ENCODE data around the gene RPL31.

RPL31 gene
- total RNA-seq, result 468 to 1,103 (median 651) reads per million in 3 experiments

DNA sequence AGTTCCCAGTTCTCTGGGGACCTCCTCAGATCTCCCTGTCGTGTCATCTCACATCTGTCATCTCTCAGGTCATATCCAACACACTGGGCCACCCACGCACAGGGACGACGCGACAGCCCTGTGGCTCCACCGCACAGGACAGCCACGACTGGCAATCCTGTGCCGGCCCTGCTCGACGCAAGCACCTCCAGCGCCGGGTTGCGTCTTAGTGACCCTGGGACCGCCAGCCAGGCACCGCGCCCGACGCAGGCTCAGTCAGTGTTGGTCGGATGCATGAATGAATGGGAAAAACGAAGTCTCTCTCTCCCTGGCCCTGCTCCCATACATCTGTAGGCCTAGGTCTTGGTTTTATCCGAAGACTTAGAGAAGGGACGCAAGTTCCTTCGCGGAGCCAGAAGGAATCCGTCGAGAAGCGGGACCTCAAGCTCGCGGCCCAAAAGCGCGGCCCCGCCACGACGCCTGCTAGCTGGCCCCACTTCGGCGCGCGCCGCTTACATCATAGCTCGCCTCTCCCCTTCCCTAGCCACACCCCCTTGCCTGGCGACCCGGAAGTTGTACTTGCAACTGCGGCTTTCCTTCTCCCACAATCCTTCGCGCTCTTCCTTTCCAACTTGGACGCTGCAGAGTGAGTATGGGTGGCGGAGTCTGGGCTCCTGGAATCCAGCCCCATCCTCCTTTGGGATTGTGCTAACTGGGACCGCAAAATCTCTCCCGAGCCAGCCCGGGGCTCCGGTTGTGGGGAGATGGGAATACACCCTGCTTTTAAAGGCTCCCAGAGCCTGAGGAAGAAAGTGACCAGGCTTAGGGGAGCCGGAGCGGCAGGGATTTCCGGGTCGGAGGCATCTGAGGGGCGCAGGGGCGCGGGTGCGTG lies at the start of gene RPL31:
RPL31 (plus strand) TSS at position 599 of the 871 bp plus-strand sequence. CDS start 413 bp downstream, outside the sequence.
- peak; percentile 93 for DNase-seq

DNA sequence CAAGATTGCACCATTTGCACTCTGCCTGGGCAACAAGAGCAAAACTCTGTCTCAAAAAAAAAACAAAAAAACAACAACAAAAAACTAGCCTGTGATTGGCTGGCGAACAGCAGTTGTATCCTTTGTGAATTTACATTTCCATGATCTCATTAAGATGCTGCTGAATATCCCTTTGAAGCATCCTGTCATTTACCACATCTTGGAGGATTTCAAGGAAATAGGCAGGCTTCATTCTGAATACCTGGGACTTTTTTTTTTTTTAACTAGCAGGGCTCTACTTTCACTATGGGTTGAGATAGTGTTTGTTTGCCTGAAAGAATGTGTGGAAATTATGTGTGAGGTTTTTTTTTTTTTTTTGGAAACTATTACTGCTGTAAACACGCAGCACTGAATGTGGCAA lies 49.6 kb upstream of the RPL31 start:
- DNase-seq, result no peak

DNA sequence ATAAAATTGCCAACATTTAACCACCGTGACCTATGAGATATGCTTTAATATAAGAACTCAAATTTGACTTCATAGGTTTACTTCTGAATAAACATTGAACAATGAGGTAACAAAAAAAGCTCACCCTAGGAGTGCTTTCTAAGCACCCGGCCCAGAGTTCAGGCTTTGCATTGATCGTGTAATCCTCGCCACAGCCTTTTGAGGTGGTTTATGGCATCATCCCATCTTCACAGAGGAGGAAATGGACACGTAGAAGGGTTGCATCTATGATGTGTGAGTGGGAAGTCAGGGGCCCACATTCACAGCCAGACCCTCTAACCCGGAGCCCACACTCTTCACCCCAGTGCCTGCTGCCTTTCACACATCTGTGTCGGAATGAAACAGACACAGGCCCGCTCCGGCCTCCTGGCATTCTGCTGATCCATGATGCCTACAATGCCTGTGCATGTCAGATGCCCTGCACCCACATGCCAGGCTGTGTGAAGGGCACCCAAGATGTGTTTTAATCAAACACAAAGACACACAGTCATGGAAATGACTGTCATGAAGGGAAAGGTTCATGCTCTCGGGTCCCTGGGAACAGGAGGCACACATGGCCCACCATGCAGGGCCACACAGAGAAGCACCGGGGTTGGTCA lies 48.6 kb upstream of the RPL31 start:
- DNase-seq, result no peak

DNA sequence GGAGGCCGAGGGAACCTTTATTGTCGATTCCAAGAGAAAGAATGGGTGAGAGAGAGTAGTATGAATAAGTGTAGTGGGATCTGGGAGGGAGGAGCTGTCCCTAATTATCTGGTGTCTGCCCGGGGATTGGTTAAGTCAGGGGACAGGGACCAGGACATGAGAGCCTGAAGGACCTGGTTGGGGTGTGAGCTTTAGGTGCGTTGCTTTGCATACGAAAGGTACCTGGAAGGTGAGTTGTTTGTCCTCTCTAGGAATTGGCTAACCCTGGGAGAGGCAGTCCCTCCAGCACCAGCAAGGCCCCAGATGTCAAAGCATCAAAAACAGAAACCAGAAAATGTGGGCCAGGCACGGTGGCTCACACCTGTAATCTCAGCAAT lies 48.1 kb upstream of the RPL31 start:
- DNase-seq, result no peak

DNA sequence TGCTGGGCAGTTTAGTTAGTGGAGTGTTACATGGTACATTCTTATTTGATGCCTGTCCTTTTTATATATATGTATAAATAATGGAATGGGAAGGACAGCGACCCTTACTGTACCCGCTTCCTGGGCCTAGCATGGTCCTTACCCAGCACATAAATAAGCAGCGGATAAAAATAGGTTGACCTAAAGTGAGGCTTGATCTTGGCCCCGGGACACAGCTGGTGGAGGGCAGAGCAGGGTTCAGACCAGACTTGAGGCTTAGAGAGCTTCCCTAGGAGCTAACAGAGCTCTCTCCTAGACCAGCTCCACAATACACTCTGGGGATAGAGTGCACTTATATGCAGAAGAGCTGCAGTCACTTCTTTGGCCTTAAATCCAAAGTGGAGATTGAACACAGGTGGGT lies 46.9 kb upstream of the RPL31 start:
- no peak for DNase-seq

DNA sequence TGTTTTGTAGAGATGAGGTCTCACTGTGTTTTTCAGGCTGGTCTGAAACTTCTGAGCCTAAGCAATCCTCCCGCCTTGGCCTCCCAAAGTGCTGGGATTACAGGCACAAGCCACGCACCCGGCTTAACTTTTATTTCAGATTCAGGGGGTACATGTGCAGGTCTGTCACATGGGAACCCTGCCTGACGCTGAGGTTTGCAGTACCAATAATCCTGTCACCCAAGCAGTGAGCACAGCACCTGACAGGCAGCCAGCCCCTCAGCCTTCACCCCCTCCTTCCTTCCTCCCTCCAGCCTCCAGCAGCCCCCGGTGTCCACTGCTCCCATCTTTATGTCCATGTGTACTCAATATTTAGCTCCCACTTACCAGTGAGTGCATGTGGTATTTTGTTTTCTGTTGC lies 46.0 kb upstream of the RPL31 start:
- DNase-seq, result no peak

DNA sequence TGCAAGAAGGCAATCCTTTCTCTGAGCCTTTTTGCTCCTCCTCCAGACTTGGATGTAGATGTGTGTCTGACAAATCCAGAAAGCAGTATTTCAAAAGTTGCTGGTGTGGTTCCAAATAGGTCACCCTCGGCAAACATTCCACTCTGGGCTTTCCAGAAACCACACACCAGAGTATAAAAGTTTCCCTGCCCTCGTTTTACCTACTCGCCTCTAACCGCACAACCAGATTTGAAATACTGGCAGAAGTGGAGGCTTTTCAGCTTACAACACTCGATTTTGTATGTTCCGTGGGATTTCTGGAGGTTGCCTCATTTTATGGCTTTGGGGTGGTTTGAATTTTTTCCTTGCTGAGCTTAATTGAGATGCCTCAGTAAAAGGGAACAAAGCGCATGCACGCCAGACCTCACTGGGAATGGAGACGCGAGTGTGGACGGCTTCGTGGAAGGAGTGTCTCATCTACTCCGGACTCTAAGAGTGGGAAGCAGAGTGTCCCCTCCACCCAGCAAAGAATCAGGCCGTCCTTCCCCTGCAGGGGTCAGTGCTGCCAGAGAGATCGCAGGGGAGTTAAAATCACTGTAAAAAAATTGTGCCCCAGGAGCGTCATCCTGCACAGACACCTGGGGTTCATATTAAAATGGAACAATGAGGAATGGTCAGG lies 44.0 kb upstream of the RPL31 start:
- no peak for DNase-seq

DNA sequence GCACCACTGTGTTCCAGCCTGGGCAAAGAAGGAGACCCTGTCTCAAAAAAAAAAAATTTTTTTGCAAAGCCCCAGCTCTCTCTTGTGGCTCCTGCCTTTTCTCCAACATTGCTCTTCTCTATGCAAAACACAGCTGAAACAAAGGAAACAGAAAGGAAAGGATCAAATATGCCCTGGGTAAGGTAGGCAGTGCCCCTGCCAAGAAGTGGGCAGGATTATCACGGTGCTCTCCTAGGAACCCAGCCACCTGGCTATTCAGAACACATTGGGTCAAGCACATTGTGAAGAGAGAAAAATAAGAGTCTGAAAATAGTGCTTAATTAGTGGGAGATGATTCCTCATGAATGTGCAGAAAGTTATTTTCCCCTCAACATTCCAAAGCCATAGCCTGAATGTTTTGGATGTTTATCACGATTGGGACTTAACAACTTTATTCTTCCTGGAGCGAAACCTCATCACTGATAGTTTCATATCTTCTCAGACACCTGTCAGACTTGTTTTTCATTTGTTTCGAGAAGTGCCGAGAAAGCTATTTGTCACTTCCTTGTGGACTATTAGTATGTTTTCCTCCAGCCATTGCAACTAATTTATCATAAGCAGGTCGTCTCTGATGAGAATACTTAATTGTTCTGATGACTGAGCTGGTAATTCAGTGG lies 42.7 kb upstream of the RPL31 start:
- DNase-seq, result no peak

DNA sequence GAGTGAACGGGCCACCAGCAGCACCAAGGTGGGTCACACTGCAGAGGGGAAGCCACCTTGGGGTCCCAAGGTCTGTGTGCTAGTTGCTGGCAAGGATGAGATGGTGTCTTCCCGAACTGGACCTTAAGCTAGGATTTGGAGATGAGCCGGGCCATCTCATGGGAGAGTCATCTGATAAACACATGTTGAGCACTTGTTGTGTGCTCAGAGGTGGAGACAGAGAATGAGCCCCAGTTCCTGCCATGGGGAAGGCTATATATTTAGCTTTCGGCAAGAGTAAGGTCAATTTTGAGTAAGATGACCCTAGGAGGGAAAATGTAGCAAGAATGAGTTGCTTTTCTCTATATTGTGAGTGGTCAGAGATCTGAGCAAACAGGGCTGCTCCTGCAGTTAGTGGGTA lies 41.4 kb upstream of the RPL31 start:
- DNase-seq, result no peak

DNA sequence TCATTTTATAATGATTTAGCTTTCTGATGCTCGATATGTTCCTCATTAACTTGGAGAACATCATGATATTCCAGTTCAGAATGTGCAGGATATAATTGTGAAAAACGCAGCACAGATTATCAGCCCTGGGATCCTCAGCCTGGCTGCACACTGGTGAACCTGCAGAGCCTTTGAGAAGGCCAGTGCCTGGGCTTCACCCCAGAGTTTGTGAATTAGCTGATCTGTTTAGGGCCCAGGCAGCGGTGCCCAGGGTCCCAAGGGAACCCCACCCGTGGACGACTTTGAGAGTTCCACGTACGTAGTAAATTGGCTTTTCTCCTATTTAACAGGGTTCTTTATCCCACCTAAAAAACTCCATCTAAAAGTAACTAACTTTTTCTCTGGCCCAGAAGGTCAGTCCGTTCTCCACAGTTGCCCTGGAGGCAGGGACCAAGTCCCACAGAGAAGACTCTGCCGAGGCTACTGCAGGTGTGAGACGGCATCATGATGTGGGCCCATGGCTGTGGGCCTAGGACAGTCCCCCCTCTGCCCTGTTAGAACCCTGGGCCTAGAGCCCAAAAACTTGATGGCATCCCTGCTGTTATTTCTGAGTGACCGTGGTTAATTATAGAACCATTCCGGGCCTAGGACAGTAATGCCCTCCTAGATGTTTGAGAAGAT lies 39.6 kb upstream of the RPL31 start:
- DNase-seq, result no peak

DNA sequence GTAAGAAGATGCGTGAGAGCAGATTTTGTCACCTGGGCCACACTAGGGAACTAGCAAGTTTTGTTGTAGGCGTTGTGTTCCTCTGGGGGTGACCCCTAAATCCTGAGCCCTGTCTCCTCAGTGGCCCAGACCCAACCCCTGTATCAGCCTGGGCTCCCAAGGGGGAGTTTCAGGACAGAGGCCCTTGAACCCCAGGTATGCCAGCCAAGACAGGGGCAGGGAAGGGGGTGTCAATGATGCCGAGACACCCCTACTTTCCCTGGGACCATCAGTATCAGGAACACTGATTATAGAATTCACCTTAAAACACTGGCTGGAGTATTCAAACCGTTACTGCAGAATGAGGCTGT lies 39.1 kb upstream of the RPL31 start:
- no peak for DNase-seq

DNA sequence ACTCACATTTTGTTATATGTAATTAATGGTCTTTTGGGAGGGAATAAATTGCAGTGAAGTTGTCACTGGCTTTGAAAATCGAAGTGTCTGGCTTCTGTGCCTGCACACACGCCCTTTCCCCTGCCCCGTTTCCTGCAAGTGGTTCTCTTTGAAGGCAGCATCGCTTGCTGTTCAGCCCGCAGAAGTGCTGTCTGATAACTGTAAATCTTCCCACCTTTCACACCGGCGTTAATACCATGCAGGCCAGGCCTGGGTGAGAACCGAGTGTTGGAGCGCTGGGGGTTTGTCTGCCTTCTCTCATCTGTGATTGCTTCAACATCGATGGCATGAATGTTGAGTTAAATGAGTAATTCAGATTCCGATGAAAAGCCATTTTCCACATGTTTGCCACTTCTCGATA lies 37.9 kb upstream of the RPL31 start:
- peak; percentile 4 for DNase-seq

DNA sequence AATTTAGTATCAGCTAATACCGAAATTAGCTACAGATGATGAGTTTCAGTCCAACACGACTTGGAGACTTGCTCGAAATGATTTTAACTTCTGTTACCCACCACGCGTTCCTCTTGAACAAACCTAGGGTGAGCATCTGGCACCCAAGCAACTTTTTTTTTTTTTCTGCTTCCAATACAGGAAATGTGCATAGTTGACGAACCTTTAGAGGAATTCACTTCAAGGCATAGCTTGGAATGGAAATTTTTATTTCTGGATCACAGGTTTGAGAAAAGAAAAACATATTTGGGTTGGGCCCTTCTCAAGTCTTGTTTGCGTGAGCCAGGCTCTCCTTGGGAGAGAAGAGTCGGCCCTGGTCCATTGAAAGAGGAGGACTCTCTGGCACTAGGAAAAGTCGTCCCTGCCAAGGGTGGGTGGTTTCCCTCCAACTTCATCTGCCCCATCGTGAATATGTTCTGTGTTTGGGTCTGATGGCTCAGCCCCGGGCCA lies 37.4 kb upstream of the RPL31 start:
- DNase-seq, result no peak

DNA sequence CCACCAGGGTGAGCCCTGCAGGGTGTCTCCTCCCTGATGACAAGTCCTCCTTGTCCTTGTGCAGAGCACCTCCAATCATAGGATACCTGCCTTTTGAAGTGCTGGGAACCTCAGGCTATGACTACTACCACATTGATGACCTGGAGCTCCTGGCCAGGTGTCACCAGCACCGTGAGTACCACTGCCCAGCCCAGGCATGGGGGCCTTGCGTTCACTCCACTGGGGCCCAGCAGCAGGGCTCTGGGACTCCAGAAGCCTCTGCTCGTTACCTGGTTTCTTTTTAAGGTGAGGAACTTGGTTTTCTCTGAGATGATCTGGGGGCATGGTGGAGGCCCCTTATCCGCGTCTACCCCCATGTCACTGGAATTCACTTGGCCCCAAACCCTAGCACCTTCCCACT lies 36.5 kb upstream of the RPL31 start:
- no peak for DNase-seq

DNA sequence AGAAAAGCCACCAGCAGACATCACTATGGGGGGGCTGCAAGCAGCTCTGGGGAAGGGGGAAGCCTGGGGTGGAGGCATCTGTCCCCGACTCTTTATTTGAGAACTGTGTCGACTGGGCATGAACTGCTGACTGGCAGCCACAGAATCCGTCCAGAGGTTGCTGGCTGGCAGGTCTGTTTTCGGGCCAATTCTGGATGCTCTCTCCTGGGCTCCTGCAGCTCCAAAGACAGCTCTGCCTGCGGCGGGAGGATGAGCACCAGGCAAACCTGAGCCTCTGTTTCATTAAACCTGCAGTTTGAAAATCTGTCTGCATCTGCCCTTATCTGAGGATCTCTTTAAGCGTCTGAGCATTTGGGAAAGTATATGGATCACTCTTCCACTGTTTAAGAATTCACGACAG lies 34.4 kb upstream of the RPL31 start:
- no peak for DNase-seq

DNA sequence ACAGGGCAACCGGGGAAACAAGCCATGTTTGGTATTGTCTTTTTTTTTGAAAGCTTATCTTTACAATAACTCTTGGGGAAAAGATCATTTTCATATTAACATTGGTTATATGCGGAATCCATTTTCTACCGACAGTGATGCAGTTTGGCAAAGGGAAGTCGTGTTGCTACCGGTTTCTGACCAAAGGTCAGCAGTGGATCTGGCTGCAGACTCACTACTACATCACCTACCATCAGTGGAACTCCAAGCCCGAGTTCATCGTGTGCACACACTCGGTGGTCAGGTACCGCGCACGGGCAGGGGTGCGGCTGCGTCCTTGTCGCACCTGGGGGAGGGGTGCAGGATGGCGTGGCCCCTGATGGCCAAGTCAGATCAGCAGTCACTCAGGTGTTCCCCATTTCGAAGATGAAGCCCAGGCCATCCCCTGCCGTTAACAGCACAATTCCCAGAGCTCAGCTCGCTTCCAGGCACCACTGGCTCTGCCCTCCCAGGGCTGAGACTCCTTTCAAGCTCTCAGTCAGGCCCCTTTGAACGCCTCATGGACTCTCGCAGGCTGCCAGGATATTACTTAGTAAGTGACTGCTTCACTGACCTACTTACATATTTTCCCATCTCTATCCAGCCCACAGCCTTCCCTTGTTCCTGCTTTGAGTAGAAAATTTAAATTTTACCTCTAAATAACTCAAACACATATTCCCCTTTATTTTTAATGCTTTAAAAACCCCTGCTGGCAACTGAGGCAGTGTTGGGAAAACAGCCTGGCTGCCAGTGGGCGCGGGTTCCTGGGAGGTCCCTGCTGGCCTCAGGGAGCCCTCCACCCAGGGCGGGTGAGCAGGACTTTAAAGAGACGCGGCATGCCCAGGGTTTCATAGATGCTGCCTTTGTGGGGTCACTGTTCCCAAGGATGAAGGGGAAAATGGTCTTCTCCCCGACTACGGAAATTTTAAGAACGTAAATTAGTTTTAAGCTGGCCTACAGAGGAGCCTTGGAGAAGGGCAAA lies 33.6 kb upstream of the RPL31 start:
- no peak for DNase-seq

DNA sequence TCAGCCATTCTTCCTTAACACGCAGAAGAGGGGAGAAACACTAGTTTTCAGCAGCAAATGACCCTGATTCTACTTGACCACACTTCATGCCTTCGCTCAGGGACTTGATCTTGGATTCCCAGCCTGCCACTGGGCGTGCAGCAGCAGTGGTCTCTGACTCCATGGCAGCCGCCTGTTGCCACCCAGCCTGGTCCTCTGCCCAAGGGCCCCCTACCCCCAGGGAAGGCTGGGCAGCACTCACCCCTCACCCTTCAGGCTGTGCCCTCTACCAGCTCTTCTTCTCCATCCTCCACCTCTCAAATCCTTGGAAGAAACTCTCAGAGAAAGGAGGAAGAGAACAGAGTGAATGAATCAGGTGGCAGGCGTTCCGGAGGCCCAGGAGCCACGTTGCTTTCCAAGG lies 32.1 kb upstream of the RPL31 start:
- no peak for DNase-seq

DNA sequence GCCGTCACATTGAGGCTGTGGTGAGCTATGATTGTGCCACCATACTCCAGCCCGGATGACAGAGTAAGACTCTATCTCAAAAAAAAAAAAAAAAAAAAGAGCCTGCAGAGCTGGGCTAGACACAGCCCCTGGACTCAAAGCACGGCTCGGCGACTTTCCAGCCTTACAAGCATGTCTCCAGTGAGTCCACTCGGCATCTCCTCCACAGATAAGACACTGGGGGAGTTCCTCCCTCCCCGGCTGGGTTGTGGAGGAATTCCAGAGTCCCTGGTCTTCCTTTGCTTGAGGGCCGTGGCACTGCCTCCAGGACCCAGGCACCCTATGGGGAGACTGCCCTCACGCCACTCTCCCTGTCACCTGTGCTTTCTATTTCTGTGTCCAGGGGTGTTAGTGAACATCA lies 30.9 kb upstream of the RPL31 start:
- DNase-seq, result no peak

DNA sequence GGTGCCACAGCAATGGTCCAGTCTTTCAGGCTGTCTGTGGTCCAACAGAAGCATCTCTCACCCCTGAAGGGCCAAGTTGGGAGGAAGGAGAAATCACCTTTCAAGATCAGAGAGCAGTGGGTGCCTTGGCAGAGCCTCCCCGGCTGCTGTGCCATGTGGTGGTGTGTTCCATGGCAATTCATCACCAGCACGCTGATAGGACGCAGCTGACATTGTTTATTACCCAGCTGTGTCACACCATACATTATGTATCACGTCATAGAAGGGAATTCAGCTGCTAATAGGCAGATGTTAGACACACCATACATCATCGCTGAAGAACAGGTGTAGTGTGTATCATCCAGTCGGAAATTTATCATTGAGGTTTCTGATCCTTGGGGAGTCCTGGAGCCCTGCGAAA lies 29.6 kb upstream of the RPL31 start:
- DNase-seq, result no peak

DNA sequence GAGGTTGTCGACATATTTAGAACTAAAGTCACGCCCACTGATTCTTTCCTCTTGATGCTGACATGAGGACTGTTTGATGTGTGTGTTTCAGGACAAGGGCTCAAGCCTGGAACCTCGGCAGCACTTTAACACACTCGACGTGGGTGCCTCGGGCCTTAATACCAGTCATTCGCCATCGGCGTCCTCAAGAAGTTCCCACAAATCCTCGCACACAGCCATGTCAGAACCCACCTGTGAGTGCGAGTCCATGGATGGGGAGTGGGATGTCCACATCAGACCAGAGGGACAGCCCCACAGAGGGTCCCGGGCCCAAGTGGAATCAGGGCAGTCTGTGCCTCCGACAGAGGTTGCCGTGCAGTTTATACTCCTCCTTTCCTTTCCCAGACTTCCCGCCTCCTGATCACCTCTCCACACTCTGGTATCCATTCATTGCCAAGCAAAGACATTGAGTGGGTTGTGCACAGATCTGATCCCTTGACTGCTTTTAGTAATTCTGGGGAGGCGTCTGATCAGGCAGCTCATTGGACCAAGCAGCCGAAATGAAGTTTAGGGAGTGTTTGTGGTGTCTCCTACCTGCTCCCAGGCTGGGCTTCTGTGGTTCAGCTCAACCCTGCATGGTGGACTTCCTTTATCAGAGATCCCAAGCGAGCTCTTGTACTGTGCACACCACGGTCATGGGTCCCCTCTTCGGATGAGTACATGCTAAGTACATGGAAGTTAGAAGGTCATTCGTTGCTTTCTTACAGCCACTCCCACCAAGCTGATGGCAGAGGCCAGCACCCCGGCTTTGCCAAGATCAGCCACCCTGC lies 27.2 kb upstream of the RPL31 start:
- DNase-seq, result no peak

DNA sequence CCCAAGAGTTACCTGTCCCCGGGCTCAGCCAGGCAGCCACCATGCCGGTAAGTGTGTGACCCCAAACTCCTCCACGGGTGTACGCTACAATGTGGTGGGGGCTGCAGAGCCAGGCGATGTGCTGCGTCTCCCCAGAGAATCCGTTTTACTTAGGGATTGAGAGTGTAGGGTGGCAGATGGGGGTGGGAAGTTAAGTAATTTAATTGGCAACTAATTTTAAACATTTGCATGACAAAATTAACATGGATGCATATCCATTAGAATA lies 26.6 kb upstream of the RPL31 start:
- no peak for DNase-seq

All from central memory CD4-positive, alpha-beta T cell (primary cell).